Measurements from ENCODE around the gene DNASE1L2.

DNASE1L2 gene

DNA sequence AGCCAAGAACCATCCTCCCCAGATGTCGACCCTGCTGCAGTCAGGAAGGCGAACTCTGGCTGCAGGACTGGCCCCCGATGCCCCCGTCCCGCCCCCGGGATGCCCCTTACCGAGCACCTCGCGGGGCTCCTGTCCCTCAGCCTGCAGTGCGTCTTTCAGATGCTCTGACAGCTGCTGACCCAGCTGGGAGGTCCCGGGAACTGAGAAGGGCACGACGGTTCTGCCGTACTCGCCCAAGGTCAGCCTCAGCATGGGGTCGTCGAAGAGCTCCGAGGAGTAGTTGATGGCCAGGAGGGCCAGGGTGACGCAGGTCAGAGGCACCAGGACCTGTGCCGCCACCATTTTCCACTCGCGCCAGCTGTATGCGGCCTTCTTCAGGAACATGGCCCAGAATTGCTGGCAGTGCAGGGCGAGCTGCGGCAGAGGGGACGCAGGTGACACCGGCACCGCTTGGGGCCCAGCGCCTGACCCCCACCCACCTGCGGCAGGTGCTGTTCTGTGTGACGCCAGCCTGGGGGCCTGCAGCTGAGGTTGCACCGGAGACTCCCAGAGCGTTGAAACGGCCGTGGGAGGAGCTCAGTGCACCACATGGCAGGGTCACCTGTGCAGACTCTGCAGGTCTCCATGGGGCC, 51.8 kb downstream of the DNASE1L2 start:
- DNase-seq (ENCODE audit: low spot score): no peak
